A673 (cell line): Measurements from ENCODE around the gene CERS6. TPM values are rescaled to one million over a fixed set of nuclear protein-coding genes. Genes with fewer than 3 reads are reported as not detected.

Experiments used
- BruUV-seq: library from RNA; stranded (reverse); fragments of 400-500 nt; replicated peaks from 2 replicates; lab custom pipeline; 2021; lab: Mats Ljungman, UMichigan
- CTCF ChIA-PET: fragments of 300-600 bp; sonication (Branson Sonifier 250); formaldehyde crosslinking; loops from one replicate; lab custom pipeline; 2022; ENCODE audit warnings: antibody characterized with exemption; lab: Charles Lee
- POLR2A ChIA-PET: fragments of 300-600 bp; sonication (Branson Sonifier 250); formaldehyde crosslinking; loops from one replicate; lab custom pipeline; 2022; ENCODE audit warnings: antibody characterized with exemption; ENCODE audit not compliant: low non-redundant PET; lab: Charles Lee
- DNase-seq: peaks from one replicate; pipeline ENCODE4 v3.0.0-alpha.2; 2015; ENCODE audit warnings: low spot score
- H3K27ac ChIP-seq: fragments of 200-600 bp; sonication (generic); 2 replicates; pipeline ENCODE4 v1.5.1; 2016; ENCODE audit warnings: mixed run types, low read depth, mild to moderate bottlenecking, mixed read lengths, antibody characterized with exemption, low read length; ENCODE audit not compliant: poor library complexity, severe bottlenecking
- H3K27me3 ChIP-seq: fragments of 200-600 bp; sonication (generic); replicated peaks from 2 replicates; pipeline ENCODE4 v1.6.1; 2017; ENCODE audit warnings: mixed run types, low read depth, mild to moderate bottlenecking, mixed read lengths, antibody characterized with exemption, low read length; ENCODE audit not compliant: insufficient read depth, poor library complexity
- H3K36me3 ChIP-seq: fragments of 200-600 bp; sonication (generic); 2 replicates; pipeline ENCODE4 v1.6.1; 2016; ENCODE audit warnings: mixed run types, mild to moderate bottlenecking, mixed read lengths, antibody characterized with exemption, low read length; ENCODE audit not compliant: insufficient read depth, poor library complexity, severe bottlenecking
- H3K4me1 ChIP-seq: fragments of 200-600 bp; sonication (generic); 2 replicates; pipeline ENCODE4 v1.6.1; 2017; ENCODE audit warnings: mixed run types, mild to moderate bottlenecking, mixed read lengths, antibody characterized with exemption, low read length; ENCODE audit not compliant: insufficient read depth, poor library complexity, severe bottlenecking
- H3K4me3 ChIP-seq: fragments of 200-600 bp; sonication (generic); 2 replicates; pipeline ENCODE4 v1.5.1; 2016; ENCODE audit warnings: low read depth, mixed run types, mild to moderate bottlenecking, mixed read lengths, low read length; ENCODE audit not compliant: poor library complexity, severe bottlenecking
- H3K9me3 ChIP-seq: fragments of 200-600 bp; sonication (generic); 2 replicates; pipeline ENCODE4 v1.6.1; 2016; ENCODE audit warnings: mixed run types, low read depth, mild to moderate bottlenecking, mixed read lengths, antibody characterized with exemption, low read length; ENCODE audit not compliant: poor library complexity, severe bottlenecking
- EZH2 ChIP-seq: fragments of 200-600 bp; sonication (generic); IDR thresholded peaks from 2 replicates; pipeline ENCODE4 v1.6.1; 2017; ENCODE audit warnings: borderline replicate concordance, low read depth, mild to moderate bottlenecking, mixed read lengths, antibody characterized with exemption, low read length; ENCODE audit not compliant: poor library complexity, severe bottlenecking
- intact Hi-C: fragments of 100-400 bp; cut with micrococcal nuclease; formaldehyde crosslinking; loops from one replicate; pipeline ENCODE4 v1.10.0; 2022; ENCODE audit not compliant: unreplicated experiment
- total RNA-seq: library from RNA; stranded (reverse); gene quantifications from 2 replicates; pipeline ENCODE4 v1.2.3, GENCODE V29; 2021
- TF ChIP-seq, protein P1 (sequence below): fragments of 300-800, 200-600 bp; sonication (generic); conservative IDR thresholded peaks from 2 replicates; pipeline ENCODE4 v1.5.1; 2017; ENCODE audit warnings: low read depth, mild to moderate bottlenecking, antibody characterized with exemption, low read length, moderate library complexity, mixed read lengths

CERS6 gene
- total RNA-seq, 1 experiment from 2014 or later, result 12.4 TPM

DNA sequence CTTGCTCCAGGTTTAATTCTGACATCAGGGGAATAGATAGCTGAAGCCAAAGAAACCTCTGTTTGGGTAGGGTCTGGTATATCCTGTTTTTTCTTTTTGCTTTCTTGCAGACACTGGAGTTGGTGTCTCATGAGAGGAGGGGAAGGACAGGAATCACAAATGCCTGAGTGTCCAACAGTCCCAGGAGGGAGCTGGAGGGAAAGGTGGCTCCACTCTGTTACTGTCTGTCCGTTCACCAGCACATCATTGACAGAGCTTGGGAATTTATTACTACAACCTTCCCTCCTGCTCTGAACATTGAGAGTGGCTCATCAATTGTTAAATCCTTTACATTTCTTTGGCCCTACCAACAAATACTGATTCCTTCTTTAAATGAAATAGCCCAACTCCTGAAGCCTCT, 194.1 kb downstream of the CERS6 start:
- no TSS peak for BruUV-seq
- no peaks in the 10 kb centered on the region for H3K9me3 ChIP-seq
- intact Hi-C loops, result no loop called here
- no peaks in the 10 kb centered on the region for H3K36me3 ChIP-seq
- no peaks in the 10 kb centered on the region for H3K4me1 ChIP-seq
- no peak overlapping the region for H3K4me3 ChIP-seq
- no peaks in the 10 kb centered on the region for H3K27me3 ChIP-seq
- DNase-seq, result no peak
- TF ChIP-seq, protein P1, sequence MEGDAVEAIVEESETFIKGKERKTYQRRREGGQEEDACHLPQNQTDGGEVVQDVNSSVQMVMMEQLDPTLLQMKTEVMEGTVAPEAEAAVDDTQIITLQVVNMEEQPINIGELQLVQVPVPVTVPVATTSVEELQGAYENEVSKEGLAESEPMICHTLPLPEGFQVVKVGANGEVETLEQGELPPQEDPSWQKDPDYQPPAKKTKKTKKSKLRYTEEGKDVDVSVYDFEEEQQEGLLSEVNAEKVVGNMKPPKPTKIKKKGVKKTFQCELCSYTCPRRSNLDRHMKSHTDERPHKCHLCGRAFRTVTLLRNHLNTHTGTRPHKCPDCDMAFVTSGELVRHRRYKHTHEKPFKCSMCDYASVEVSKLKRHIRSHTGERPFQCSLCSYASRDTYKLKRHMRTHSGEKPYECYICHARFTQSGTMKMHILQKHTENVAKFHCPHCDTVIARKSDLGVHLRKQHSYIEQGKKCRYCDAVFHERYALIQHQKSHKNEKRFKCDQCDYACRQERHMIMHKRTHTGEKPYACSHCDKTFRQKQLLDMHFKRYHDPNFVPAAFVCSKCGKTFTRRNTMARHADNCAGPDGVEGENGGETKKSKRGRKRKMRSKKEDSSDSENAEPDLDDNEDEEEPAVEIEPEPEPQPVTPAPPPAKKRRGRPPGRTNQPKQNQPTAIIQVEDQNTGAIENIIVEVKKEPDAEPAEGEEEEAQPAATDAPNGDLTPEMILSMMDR, result no peak
- TF ChIP-seq EZH2, result no peak
- POLR2A ChIA-PET, result no interaction called here
- CTCF ChIA-PET, result no interaction called here
- no peak overlapping the region for H3K27ac ChIP-seq

DNA sequence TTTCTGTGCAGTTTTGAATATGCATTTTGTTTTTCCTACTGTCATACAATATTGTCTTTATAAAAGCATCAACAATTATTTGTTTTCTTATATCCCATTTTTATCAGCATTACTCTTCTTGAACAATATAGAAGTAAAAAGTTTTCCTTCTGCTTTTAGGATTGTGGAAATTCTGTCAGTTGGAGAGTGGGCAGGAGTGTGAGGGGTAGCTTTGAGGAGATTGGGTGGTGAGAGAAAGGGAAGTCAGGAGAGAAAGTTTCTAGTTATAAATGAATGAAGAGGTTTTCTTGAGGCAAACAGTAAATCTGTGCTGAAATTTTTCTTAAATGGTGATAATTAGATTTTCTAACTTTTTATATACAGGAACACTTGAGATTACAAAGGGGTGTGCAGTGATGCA, 194.7 kb downstream of the CERS6 start:
- TF ChIP-seq, protein P1, result no peak
- TF ChIP-seq EZH2, result no peak
- Histone ChIP-seq H3K27ac (no peak overlapping the region), H3K9me3 (no peaks in the 10 kb centered on the region), H3K4me1 (no peaks in the 10 kb centered on the region), H3K4me3 (no peak overlapping the region), H3K36me3 (no peaks in the 10 kb centered on the region), H3K27me3 (no peaks in the 10 kb centered on the region)
- intact Hi-C loops, result no loop called here
- DNase-seq, result no peak
- BruUV-seq, result no TSS peak
- POLR2A ChIA-PET, result no interaction called here
- CTCF ChIA-PET, result no interaction called here

DNA sequence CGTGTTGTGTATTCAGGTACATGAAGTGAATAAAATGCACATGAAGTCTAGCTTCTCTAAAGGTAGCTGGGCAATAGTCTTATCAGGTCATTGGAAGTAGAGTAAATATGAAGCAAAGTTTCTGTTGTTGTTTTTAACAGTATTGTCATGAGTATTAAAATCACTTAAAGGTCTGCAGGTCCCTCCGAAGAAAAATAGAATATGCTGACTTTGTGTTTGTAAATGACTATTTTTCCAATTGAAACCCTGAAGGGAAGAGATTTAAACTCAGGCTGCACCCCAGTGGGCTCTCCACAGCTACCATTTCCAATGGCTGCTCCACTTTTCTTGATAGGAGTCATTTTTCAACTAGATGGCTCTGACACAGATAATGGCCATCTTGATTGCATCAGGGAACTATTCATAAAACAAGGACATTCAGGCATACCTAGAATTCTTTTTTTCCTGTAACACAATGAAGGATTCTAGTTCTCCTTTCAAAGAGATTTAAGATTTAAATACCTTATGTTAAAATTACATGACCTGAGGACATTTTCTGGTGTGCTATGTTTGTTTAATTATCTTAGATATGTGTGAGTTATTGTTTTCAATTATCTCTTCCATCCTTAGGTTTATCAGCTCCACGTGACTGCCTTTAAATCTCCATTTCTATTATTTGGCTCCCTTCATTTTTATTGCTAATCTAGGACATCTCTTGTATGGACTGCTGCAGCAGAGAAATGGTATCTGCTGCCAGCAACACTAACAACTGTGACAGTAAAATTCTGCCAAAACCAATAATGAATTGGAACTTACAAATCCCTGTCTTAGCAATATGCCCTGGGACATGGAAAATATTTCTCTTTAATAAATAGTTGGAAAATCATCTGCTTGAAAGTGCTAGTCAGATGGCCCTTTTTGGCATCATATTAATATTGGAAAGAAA, 197.2 kb downstream of the CERS6 start:
- intact Hi-C loops, result no loop called here
- H3K9me3 ChIP-seq, result no peaks in the 10 kb centered on the region
- CTCF ChIA-PET, result no interaction called here
- no peak for DNase-seq
- no peak overlapping the region for H3K27ac ChIP-seq
- POLR2A ChIA-PET, result no interaction called here
- BruUV-seq, result no TSS peak
- H3K36me3 ChIP-seq, result no peaks in the 10 kb centered on the region
- no peaks in the 10 kb centered on the region for H3K27me3 ChIP-seq
- H3K4me1 ChIP-seq, result no peaks in the 10 kb centered on the region
- TF ChIP-seq, protein P1, result no peak
- no peak for TF ChIP-seq EZH2
- H3K4me3 ChIP-seq, result no peak overlapping the region
